ENCODE data around the gene TMPRSS4.

DNA sequence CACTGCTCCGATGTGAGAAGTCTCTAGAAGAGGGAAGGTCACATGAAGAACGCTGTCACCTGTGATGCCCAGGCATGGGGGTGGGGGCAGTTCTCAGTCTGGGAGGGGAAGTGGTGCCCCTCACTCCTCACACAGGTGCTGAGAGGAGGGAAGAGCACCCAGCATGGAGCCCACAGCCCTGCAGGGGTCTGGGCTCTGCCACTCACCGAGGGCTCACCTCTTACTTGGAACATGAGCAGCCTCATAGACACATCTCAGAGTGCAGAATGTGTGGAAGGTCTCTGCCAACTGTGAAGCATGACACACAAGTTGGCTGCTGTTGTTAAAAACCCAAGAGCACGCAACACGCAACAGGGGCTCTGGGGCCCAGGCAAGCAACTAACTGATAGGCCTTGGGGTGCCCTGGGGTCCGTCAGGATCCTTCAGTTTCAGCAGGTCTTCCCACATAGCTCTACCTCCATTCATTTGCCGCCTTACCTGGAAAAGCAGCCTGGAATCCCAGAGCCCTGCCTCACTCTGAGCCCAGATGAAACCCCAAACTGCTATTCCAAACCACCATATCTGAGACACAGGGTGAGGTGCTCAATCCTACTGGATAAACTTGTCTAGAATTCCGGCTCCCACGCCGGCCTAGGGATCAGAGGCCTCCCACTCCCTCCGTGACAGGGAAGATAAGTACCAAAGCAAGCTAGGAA lies 17.5 kb upstream of the TMPRSS4 start:
- TF ChIP-seq CTCF (IDR thresholded peaks at IDR 0.05): no peak
- no peak for TF ChIP-seq POLR2A (IDR thresholded peaks at IDR 0.05)

All from testis (tissue), 2 donors.